ENCODE results near the gene TRIM39. TPM values are rescaled to one million over a fixed set of nuclear protein-coding genes. Genes with fewer than 3 reads are reported as not detected.
"Not testable (repeated sequence)": the region's sequence is repeated elsewhere in the genome, so short reads cannot be mapped to it uniquely, and the experiment has no call there.

Gene TRIM39
- 7.3 TPM for polyA plus RNA-seq (2013, experiment 1 of 2; ENCODE audit: insufficient read length)
- polyA plus RNA-seq (2013, experiment 2 of 2; ENCODE audit: insufficient read length) = 8.7 TPM

GRCh38 chr6:30326526-30327231 is at the start of gene TRIM39:
Gene TRIM39, plus strand, starts transcription at chr6:30326927. Its CDS starts 2,391 bp downstream, at chr6:30329318.
- peak; percentile 80 for DNase-seq

GRCh38 chr6:30280988-30281387 is 45.7 kb upstream of the TRIM39 start:
- DNase-seq = not testable (repeated sequence)

DNA sequence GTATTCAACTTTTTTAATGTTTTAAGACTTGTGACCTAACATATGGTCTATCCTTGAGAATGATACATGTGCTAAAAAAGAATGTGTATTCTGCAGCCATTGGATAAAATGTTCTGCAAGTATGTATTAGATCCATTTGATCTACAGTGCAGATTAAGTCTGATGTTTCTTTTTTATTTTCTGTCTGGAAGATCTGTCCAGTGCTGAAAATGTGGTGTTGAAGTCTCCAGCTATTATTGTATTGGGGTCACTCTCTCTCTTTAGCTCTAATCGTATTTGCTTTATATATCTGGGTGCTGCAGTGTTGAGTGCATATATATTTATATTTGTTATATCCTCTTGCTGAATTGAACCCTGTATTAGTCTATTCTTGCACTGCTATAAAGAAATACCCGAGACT is 44.2 kb upstream of the TRIM39 start:
- DNase-seq = no peak

DNA sequence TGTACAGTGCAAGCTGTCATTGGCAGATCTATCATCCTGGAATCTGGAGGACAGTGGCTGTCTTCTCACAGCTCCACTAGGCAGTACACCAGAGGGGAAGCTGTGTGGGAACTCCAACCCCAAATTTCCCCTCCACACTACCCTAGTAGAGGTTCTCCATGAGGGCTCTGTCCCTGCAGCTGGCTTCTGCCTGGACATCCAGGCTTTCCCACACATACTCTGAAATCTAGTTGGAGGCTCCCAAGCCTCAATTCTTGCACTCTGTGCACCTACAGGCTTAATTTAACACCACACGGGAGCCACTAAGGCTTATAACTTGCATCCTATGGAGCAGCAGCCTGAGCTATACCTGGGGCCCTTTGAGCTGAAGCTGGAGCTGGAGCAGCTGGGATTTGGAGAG is 43.0 kb upstream of the TRIM39 start:
- no peak for DNase-seq

GRCh38 chr6:30287139-30287538 is 39.6 kb upstream of the TRIM39 start:
- no peak for DNase-seq

DNA sequence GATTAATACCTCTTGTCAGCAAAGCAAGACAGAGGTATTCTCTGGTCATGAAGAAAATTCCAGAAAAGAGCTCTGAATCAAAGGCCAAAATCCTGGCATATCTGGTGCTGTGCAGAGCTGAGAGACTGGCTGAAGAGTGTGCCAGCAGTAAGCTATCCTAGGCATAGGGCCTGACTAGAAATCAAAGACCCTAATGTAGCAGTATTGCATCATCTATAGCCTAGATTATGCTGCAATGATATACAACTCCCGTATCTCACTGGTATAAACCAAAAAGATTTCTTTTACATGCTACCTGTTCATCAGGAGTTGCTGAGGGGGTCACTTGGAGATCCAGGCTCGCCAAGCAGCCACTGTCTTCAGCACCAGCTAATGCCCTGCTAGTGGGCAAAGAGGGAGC is 30.9 kb upstream of the TRIM39 start:
- DNase-seq = no peak

DNA sequence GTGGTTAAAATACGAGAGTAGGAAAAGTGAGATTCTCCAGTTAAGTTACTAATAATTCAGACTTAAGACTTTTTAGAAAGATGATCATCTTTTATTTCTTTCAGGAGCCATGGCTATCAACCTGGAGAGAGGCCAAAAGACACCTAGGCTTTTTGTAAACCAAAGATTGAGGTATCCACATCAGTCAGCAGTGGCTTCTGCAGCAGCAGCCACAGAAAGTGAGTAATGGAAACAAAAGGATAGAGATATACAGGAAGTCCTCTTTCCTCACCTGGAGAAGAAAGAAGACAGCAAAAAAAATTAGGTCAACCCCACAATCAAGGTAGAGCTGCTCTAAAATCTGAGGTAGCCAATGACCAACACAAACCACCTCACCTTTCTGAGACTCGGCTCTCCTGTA is 22.7 kb upstream of the TRIM39 start:
- DNase-seq = no peak

DNA sequence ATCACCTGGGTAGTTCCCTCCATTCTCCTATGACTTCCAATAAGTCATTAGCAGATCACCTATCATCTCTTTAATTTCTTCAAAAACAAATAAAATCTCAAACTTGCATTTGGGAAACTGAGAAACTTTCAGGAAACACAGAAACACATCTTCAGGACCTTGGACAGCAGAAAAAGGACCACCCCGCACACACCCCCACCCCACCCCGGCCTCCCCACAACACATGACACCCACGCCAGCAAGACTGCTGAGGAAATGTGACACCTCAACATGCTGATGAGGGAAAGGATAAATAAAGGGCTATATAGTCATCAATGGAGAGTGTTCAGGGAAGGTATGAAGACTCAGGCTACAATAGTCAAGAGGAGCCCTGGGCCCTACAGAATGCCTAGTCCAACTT is 15.6 kb upstream of the TRIM39 start:
- no peak for DNase-seq

GRCh38 chr6:30311671-30312070 is 15.1 kb upstream of the TRIM39 start:
- DNase-seq = no peak

GRCh38 chr6:30312266-30312665 is 14.5 kb upstream of the TRIM39 start:
- DNase-seq = no peak

DNA sequence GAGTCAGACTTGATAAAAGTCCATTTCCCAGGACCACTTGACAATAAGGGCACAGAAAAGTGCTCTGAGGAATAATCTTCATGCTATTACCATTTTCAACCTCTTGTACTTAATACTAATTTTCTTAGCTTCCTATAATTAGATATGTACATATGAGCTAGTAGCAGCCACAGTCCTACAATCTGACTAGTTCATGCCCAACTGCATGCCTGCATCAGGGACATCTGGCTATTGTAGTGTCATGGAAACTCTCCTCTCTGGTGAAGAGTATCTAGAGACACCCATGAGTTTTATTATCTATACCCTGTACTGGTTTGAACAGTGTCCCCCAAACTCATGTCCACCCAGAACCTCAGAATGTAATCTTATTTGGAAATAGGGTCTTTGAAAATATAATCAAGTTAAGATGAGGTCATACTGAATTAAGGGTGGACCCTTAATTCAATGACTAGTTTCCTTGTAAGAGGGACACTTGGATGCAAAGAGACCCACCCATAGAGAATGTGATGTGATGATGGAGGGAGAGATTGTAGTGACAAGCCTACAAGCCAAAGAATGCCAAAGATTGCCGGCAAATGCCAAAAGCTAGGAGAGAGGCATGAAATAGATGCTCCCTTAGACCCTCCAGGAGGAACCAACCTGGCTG is 13.9 kb upstream of the TRIM39 start:
- no peak for DNase-seq

DNA sequence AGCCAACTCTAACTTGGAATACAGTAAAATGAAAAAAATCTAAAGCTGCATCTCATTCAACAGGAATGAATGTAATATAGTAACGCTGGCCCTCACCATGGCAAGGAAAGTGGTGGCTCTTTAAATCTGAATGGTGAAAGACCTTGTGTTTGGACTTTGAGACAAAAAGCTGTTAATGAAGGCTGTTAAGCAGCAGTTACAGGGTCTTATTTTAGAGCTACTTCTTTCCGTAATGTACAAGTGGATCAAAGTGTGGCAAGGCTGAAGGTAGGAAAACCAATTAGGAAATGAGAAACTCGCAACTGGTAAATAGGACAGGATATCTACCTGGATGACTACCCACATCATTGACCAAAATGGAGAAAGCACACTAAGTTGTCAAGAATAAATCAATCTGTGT is 11.6 kb upstream of the TRIM39 start:
- no peak for DNase-seq

- DNase-seq = no peak
Observed at GRCh38 chr6:30317913-30318589, 8.7 kb upstream of the TRIM39 start.

- no peak for DNase-seq
Observed at GRCh38 chr6:30319146-30319835, 7.4 kb upstream of the TRIM39 start.

GRCh38 chr6:30321692-30322388 is 4.9 kb upstream of the TRIM39 start:
- peak; percentile 44 for DNase-seq

GRCh38 chr6:30322527-30323501 is 3.9 kb upstream of the TRIM39 start:
- peak; percentile 62 for DNase-seq

GRCh38 chr6:30323806-30324205 is 2.9 kb upstream of the TRIM39 start:
- DNase-seq = peak; percentile 4

- DNase-seq = peak; percentile 42
Observed at GRCh38 chr6:30325150-30325872, 1.4 kb upstream of the TRIM39 start.

- DNase-seq = no peak
Observed at GRCh38 chr6:30325873-30326525, 728 bp upstream of the TRIM39 start.

DNA sequence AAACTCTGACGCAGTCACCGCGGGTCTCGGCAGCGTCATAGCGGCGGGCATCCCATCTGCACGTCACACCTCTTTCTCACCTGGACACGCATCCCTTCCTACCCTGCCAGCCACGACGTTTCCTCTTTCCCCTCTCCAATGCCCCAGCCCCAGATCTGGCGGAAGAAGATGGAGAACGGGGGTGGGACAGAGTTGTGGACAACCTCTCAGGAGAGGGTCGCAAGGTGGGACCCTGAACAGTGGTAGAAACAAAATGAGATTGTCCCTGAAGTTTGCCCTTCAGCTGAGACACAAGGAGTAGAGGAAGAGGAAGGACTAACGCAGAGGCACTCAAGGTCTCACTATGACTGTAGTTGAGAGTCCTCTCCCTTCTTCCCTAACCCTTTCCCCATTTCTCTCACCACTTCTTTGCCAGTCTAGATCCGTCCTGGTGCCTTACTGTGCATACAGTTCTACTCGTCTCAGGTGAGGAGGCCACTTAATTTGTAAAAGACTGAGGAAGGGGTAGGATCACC is 562 bp downstream of the TRIM39 start:
- no peak for DNase-seq

Measured in fibroblast of skin of abdomen (primary cell).